Gastroesophageal sphincter (tissue), 3 donors: ENCODE results near the gene GIMAP7.

Experiments
- CTCF ChIP-seq, 4 experiments: fragments of 200-600 bp in 2 of 4; fragments of 450-650 bp in 2 of 4; sonication (generic) in 1 of 4; IDR thresholded peaks; one replicate each; pipeline ENCODE4 v1.5.1; 2017 to 2019; ENCODE audit warnings: antibody characterized with exemption in 4 of 4, mild to moderate bottlenecking in 2 of 4, moderate library complexity in 2 of 4
- EP300 ChIP-seq: sonication (generic); formaldehyde crosslinking; IDR thresholded peaks from one replicate; pipeline ENCODE4 v1.6.1; 2017; ENCODE audit warnings: antibody characterized with exemption, mild to moderate bottlenecking
- POLR2A ChIP-seq, 2 donors: fragments of 450-650 bp; IDR thresholded peaks; one replicate each; pipeline ENCODE4 v1.6.1; 2017; ENCODE audit warnings: antibody characterized with exemption in 2 of 2, mild to moderate bottlenecking in 2 of 2, moderate library complexity in 1 of 2
- POLR2AphosphoS5 ChIP-seq: sonication (generic); formaldehyde crosslinking; IDR thresholded peaks from one replicate; pipeline ENCODE4 v1.6.1; 2017; ENCODE audit warnings: antibody characterized with exemption

DNA sequence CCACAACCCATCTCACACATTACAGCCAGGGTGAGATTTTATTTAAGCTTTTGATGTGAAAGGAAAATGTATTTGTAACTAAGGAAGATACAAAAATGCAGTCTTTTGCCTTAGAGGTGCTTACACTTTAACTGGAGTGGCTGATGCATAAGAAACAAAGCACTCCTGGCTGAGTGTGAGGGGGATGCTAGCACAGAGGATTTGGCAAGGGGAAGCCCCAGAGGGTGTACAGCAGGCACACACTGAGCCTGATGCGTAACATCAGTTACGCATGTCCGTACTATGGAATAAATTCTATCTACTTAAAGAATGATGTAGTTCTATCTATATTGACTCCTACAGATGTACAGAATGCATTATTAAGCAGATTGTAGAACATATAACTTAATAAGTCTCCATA is 46.4 kb upstream of the GIMAP7 start:
- TF ChIP-seq EP300 (no peak), CTCF (IDR thresholded peaks at IDR 0.05) (no peak), POLR2AphosphoS5 (no peak), POLR2A (IDR thresholded peaks at IDR 0.05) (no peak)
